Peyer's patch (tissue), 4 donors: Measurements from ENCODE around the gene NOA1.

ENCODE experiments used
- CTCF ChIP-seq, 6 experiments: fragments of 450-650 bp in 4 of 6; fragments of 200-600 bp in 2 of 6; sonication (generic) in 1 of 6; IDR thresholded peaks; one replicate each; pipeline ENCODE4 v1.5.1; 2017 to 2019; ENCODE audit warnings: antibody characterized with exemption in 6 of 6, mild to moderate bottlenecking in 3 of 6, moderate library complexity in 1 of 6
- POLR2A ChIP-seq, 2 donors: fragments of 450-650 bp; IDR thresholded peaks; one replicate each; pipeline ENCODE4 v1.5.1; 2017; ENCODE audit warnings: antibody characterized with exemption in 2 of 2, mild to moderate bottlenecking in 2 of 2, moderate library complexity in 2 of 2

GRCh38 chr4:56986952-56987351 lies 9.5 kb upstream of the NOA1 start:
- TF ChIP-seq CTCF (IDR thresholded peaks at IDR 0.05) = no peak
- TF ChIP-seq POLR2A (IDR thresholded peaks at IDR 0.05) = no peak
